HG03565 (cell line): ENCODE data around the gene WNT9B.
"Not testable (repeated sequence)": the region's sequence is repeated elsewhere in the genome, so short reads cannot be mapped to it uniquely, and the experiment has no call there.

Experiments
- ATAC-seq: cut with Tn5 transposase; IDR thresholded peaks from one replicate; pipeline ENCODE4 v1.9.1; 2021; ENCODE audit warnings: mild to moderate bottlenecking, moderate library complexity; ENCODE audit not compliant: unreplicated experiment

WNT9B gene

GRCh38 chr17:46821482-46822387 lies 29.6 kb upstream of the WNT9B start:
- no peak for ATAC-seq

GRCh38 chr17:46822388-46822921 lies 28.9 kb upstream of the WNT9B start:
- no peak for ATAC-seq

GRCh38 chr17:46823657-46824056 lies 27.7 kb upstream of the WNT9B start:
- ATAC-seq: no peak

GRCh38 chr17:46826116-46826515 lies 25.3 kb upstream of the WNT9B start:
- no peak for ATAC-seq

- no peak for ATAC-seq
Measured at GRCh38 chr17:46827274-46827673, 24.1 kb upstream of the WNT9B start.

GRCh38 chr17:46831573-46832330 lies 19.6 kb upstream of the WNT9B start:
- no peak for ATAC-seq

GRCh38 chr17:46832331-46832821 lies 19.0 kb upstream of the WNT9B start:
- ATAC-seq: no peak

GRCh38 chr17:46832945-46833839 lies 18.2 kb upstream of the WNT9B start:
- no peak for ATAC-seq

GRCh38 chr17:46833840-46834208 lies 17.6 kb upstream of the WNT9B start:
- ATAC-seq: no peak

GRCh38 chr17:46834846-46835245 lies 16.5 kb upstream of the WNT9B start:
- ATAC-seq: no peak

GRCh38 chr17:46836500-46836899 lies 14.9 kb upstream of the WNT9B start:
- ATAC-seq: no peak

- no peak for ATAC-seq
Measured at GRCh38 chr17:46837521-46837920, 13.9 kb upstream of the WNT9B start.

GRCh38 chr17:46839211-46839610 lies 12.2 kb upstream of the WNT9B start:
- no peak for ATAC-seq

GRCh38 chr17:46840596-46840995 lies 10.8 kb upstream of the WNT9B start:
- not testable (repeated sequence) for ATAC-seq

- no peak for ATAC-seq
Measured at GRCh38 chr17:46841561-46842379, 9.6 kb upstream of the WNT9B start.

GRCh38 chr17:46842835-46843234 lies 8.5 kb upstream of the WNT9B start:
- ATAC-seq: no peak

- ATAC-seq: no peak
Measured at GRCh38 chr17:46847204-46848191, 3.9 kb upstream of the WNT9B start.

GRCh38 chr17:46848534-46848933 lies 2.8 kb upstream of the WNT9B start:
- no peak for ATAC-seq

GRCh38 chr17:46850688-46851028 lies 725 bp upstream of the WNT9B start:
- ATAC-seq: no peak
